Neural cell (in vitro differentiated cells): ENCODE results near the gene CRKL. TPM values are rescaled to one million over a fixed set of nuclear protein-coding genes. Genes with fewer than 3 reads are reported as not detected.

ENCODE experiments used
- H2AFZ ChIP-seq: fragments of 200-600, 300-800 bp; sonication (generic), shearing (Covaris generic); 2 replicates; pipeline ENCODE4 v1.6.0; 2014; ENCODE audit warnings: low read depth, mild to moderate bottlenecking, antibody characterized with exemption, low read length, moderate library complexity
- H3F3A ChIP-seq: fragments of 200-600 bp; shearing (Covaris generic); 2 replicates; pipeline ENCODE4 v1.6.1; 2016; ENCODE audit warnings: mild to moderate bottlenecking, moderate library complexity, mixed read lengths, antibody characterized with exemption, low read length; ENCODE audit not compliant: insufficient read depth, poor library complexity, severe bottlenecking
- H3K27ac ChIP-seq: fragments of 200-600, 300-800 bp; sonication (generic), shearing (Covaris generic); 2 replicates; pipeline ENCODE4 v1.5.1; 2014; ENCODE audit warnings: mild to moderate bottlenecking, low read length, moderate library complexity
- H3K27me3 ChIP-seq: fragments of 300-800, 200-600 bp; sonication (generic), shearing (Covaris generic); 2 replicates; pipeline ENCODE4 v1.6.0; 2014; ENCODE audit warnings: mild to moderate bottlenecking, low read depth, low read length, moderate library complexity; ENCODE audit not compliant: insufficient read depth
- H3K36me3 ChIP-seq: fragments of 300-800, 200-600 bp; sonication (generic), shearing (Covaris generic); 2 replicates; pipeline ENCODE4 v1.5.1; 2014; ENCODE audit warnings: mild to moderate bottlenecking, antibody characterized with exemption, low read length, moderate library complexity; ENCODE audit not compliant: insufficient read depth
- H3K4me2 ChIP-seq: fragments of 300-800, 200-600 bp; sonication (generic), shearing (Covaris generic); 2 replicates; pipeline ENCODE4 v1.6.0; 2014; ENCODE audit warnings: mild to moderate bottlenecking, low read length
- H3K4me3 ChIP-seq: fragments of 300-800, 200-600 bp; sonication (generic), shearing (Covaris generic); 2 replicates; pipeline ENCODE4 v1.5.1; 2014; ENCODE audit warnings: mild to moderate bottlenecking, low read length, moderate library complexity
- H3K79me2 ChIP-seq: fragments of 200-600 bp; shearing (Covaris generic); replicated peaks from 2 replicates; pipeline ENCODE4 v1.6.0; 2014; ENCODE audit warnings: mild to moderate bottlenecking, low read length, moderate library complexity; ENCODE audit not compliant: insufficient read depth
- H3K9ac ChIP-seq: fragments of 300-800, 200-600 bp; sonication (generic), shearing (Covaris generic); 2 replicates; pipeline ENCODE4 v1.6.1; 2016; ENCODE audit warnings: mild to moderate bottlenecking, low read length, mixed read lengths
- H3K9me2 ChIP-seq: fragments of 200-600 bp; shearing (Covaris generic); 2 replicates; pipeline ENCODE4 v1.6.1; 2016; ENCODE audit warnings: mild to moderate bottlenecking, low read length, mixed read lengths; ENCODE audit not compliant: insufficient read depth
- H3K9me3 ChIP-seq: fragments of 200-600, 300-800 bp; sonication (generic), shearing (Covaris generic); 2 replicates; pipeline ENCODE4 v1.6.1; 2016; ENCODE audit warnings: mild to moderate bottlenecking, mixed run types, low read length, moderate library complexity, mixed read lengths
- H4K20me1 ChIP-seq: fragments of 200-600 bp; shearing (Covaris generic); 2 replicates; pipeline ENCODE4 v1.6.1; 2016; ENCODE audit warnings: mild to moderate bottlenecking, mixed run types; ENCODE audit not compliant: insufficient read depth
- CTCF ChIP-seq: fragments of 450-650 bp; IDR thresholded peaks from 2 replicates; pipeline ENCODE4 v1.5.1; 2014; ENCODE audit warnings: antibody characterized with exemption, mild to moderate bottlenecking, moderate library complexity; ENCODE audit not compliant: poor library complexity, severe bottlenecking
- EP300 ChIP-seq: fragments of 450-650 bp; conservative IDR thresholded peaks from 2 replicates; pipeline ENCODE4 v1.6.1; 2014; ENCODE audit warnings: antibody characterized with exemption, mild to moderate bottlenecking, moderate library complexity; ENCODE audit not compliant: poor library complexity, severe bottlenecking
- EZH2 ChIP-seq: fragments of 200-600, 300-800 bp; shearing (Covaris generic), sonication (generic); IDR thresholded peaks from 2 replicates; pipeline ENCODE4 v1.6.1; 2014; ENCODE audit warnings: antibody characterized with exemption, low read length, borderline replicate concordance, mild to moderate bottlenecking; ENCODE audit not compliant: insufficient read depth, poor library complexity, severe bottlenecking
- MXI1 ChIP-seq: fragments of 450-650 bp; conservative IDR thresholded peaks from 2 replicates; pipeline ENCODE4 v1.6.1; 2014; ENCODE audit warnings: antibody characterized with exemption, mild to moderate bottlenecking; ENCODE audit not compliant: poor library complexity, severe bottlenecking
- POLR2AphosphoS5 ChIP-seq: IDR thresholded peaks from 2 replicates; pipeline ENCODE4 v1.6.1; 2012
- RAD21 ChIP-seq: fragments of 450-650 bp; conservative IDR thresholded peaks from 2 replicates; pipeline ENCODE4 v1.6.1; 2014; ENCODE audit warnings: antibody characterized with exemption, mild to moderate bottlenecking, moderate library complexity
- REST ChIP-seq: IDR thresholded peaks from 2 replicates; pipeline ENCODE4 v1.6.1; 2012; ENCODE audit warnings: borderline replicate concordance
- SMC3 ChIP-seq: fragments of 450-650 bp; conservative IDR thresholded peaks from 2 replicates; pipeline ENCODE4 v1.6.1; 2014; ENCODE audit warnings: antibody characterized with exemption, mild to moderate bottlenecking, moderate library complexity; ENCODE audit not compliant: poor library complexity
- TAF1 ChIP-seq: IDR thresholded peaks from 2 replicates; pipeline ENCODE4 v1.6.1; 2012; ENCODE audit warnings: low read depth
- polyA plus RNA-seq: library from polyadenylated mRNA; depleted of rRNA; stranded (reverse); fragments of >200 nt; gene quantifications from 2 replicates; pipeline ENCODE4 v1.2.3, GENCODE V29; 2014

CRKL gene
- polyA plus RNA-seq, 1 donor from 2014 or later, result 46.8 TPM

- H3F3A ChIP-seq, result no peaks in the 10 kb centered on the region
- no peak overlapping the region for H3K27ac ChIP-seq
- H3K9me3 ChIP-seq, result no peaks in the 10 kb centered on the region
- H3K27me3 ChIP-seq, result peaks cover 16% of the 10 kb centered on the region
- TF ChIP-seq MXI1, result no peak
- peaks cover 18% of the 10 kb centered on the region for H3K36me3 ChIP-seq
- no peaks in the 10 kb centered on the region for H3K9me2 ChIP-seq
- H3K4me2 ChIP-seq, result no peak overlapping the region
- H2AFZ ChIP-seq, result no peak overlapping the region
- no peak overlapping the region for H3K9ac ChIP-seq
- no peak overlapping the region for H3K4me3 ChIP-seq
- H3K79me2 ChIP-seq, result peaks cover 12% of the 10 kb centered on the region
- H4K20me1 ChIP-seq, result no peaks in the 10 kb centered on the region
Observed at GRCh38 chr22:20952544-20953341, 35.5 kb downstream of the CRKL start.

- Histone ChIP-seq H4K20me1 (no peaks in the 10 kb centered on the region), H3K27ac (no peak overlapping the region), H3K4me2 (no peak overlapping the region), H3K9ac (no peak overlapping the region), H3K36me3 (peaks cover 18% of the 10 kb centered on the region), H3K27me3 (peaks cover 21% of the 10 kb centered on the region), H3K9me3 (no peaks in the 10 kb centered on the region), H2AFZ (no peak overlapping the region), H3K4me3 (no peak overlapping the region), H3K9me2 (no peaks in the 10 kb centered on the region), H3K79me2 (peaks cover 7% of the 10 kb centered on the region), H3F3A (no peaks in the 10 kb centered on the region)
- TF ChIP-seq REST (no peak), CTCF (no peak), MXI1 (no peak)
Observed at GRCh38 chr22:20953342-20953608, 36.1 kb downstream of the CRKL start.

GRCh38 chr22:20953668-20954500 lies 36.7 kb downstream of the CRKL start:
- Histone ChIP-seq H3K36me3 (peaks cover 18% of the 10 kb centered on the region), H3K27ac (no peak overlapping the region)

More at GRCh38 chr22:20953668-20954500, 36.7 kb downstream of the CRKL start:
- Histone ChIP-seq H3K27me3 (peaks cover 26% of the 10 kb centered on the region), H2AFZ (no peak overlapping the region), H3K9ac (no peak overlapping the region), H3K9me2 (no peaks in the 10 kb centered on the region), H3K4me2 (no peak overlapping the region), H3K9me3 (no peaks in the 10 kb centered on the region), H3K79me2 (peaks cover under 1% of the 10 kb centered on the region), H3K4me3 (no peak overlapping the region), H3F3A (no peaks in the 10 kb centered on the region), H4K20me1 (no peaks in the 10 kb centered on the region)
- TF ChIP-seq SMC3 (no peak), EZH2 (no peak), POLR2AphosphoS5 (no peak), RAD21 (no peak), CTCF (no peak), EP300 (no peak), REST (no peak), MXI1 (no peak), TAF1 (no peak)
